Glomerular visceral epithelial cell (primary cell): ENCODE measurements around the gene TREM1.
A peak's percentile ranks its signal among the peaks of the same experiment; 100 is the strongest.

Experiments used
- DNase-seq: peaks from one replicate; pipeline ENCODE4 v3.0.0-alpha.2; 2016; ENCODE audit errors: extremely low spot score

Gene TREM1

GRCh38 chr6:41286544-41287346, at the start of gene TREM1:
Gene TREM1, minus strand, starts transcription at chr6:41286682. Its CDS starts 27 bp downstream, at chr6:41286655.
- DNase-seq: peak; percentile 9

GRCh38 chr6:41335943-41336342, 49.5 kb upstream of the TREM1 start:
- no peak for DNase-seq

- DNase-seq: no peak
Observed at GRCh38 chr6:41335296-41335695, 48.8 kb upstream of the TREM1 start, which contains the start of gene NCR2. Gene NCR2, plus strand, starts transcription at chr6:41335608. Its CDS starts 269 bp downstream, at chr6:41335877.

GRCh38 chr6:41334482-41335040, 48.1 kb upstream of the TREM1 start:
- no peak for DNase-seq

GRCh38 chr6:41332842-41333736, 46.6 kb upstream of the TREM1 start:
- DNase-seq: no peak

GRCh38 chr6:41332241-41332640, 45.8 kb upstream of the TREM1 start:
- DNase-seq: no peak

- DNase-seq: no peak
Observed at GRCh38 chr6:41331401-41332150, 45.1 kb upstream of the TREM1 start.

GRCh38 chr6:41327177-41327576, 40.7 kb upstream of the TREM1 start:
- DNase-seq: no peak

- no peak for DNase-seq
Observed at GRCh38 chr6:41326092-41326491, 39.6 kb upstream of the TREM1 start.

GRCh38 chr6:41325446-41326066, 39.1 kb upstream of the TREM1 start:
- DNase-seq: no peak

GRCh38 chr6:41321183-41321582, 34.7 kb upstream of the TREM1 start:
- DNase-seq: no peak

- DNase-seq: peak; percentile 76
Observed at GRCh38 chr6:41318654-41319565, 32.4 kb upstream of the TREM1 start.

GRCh38 chr6:41318261-41318653, 31.8 kb upstream of the TREM1 start:
- DNase-seq: no peak

- no peak for DNase-seq
Observed at GRCh38 chr6:41315943-41316620, 29.6 kb upstream of the TREM1 start.

GRCh38 chr6:41315203-41315602, 28.7 kb upstream of the TREM1 start:
- no peak for DNase-seq

- peak; percentile 33 for DNase-seq
Observed at GRCh38 chr6:41306187-41306854, 19.8 kb upstream of the TREM1 start.

GRCh38 chr6:41302638-41303037, 16.2 kb upstream of the TREM1 start:
- DNase-seq: no peak

GRCh38 chr6:41298785-41299502, 12.5 kb upstream of the TREM1 start:
- DNase-seq: no peak
